ENCODE data around the gene MOB3C.

GRCh38 chr1:46603481-46603857 lies 13.1 kb downstream of the MOB3C start:
- TF ChIP-seq, protein P1, sequence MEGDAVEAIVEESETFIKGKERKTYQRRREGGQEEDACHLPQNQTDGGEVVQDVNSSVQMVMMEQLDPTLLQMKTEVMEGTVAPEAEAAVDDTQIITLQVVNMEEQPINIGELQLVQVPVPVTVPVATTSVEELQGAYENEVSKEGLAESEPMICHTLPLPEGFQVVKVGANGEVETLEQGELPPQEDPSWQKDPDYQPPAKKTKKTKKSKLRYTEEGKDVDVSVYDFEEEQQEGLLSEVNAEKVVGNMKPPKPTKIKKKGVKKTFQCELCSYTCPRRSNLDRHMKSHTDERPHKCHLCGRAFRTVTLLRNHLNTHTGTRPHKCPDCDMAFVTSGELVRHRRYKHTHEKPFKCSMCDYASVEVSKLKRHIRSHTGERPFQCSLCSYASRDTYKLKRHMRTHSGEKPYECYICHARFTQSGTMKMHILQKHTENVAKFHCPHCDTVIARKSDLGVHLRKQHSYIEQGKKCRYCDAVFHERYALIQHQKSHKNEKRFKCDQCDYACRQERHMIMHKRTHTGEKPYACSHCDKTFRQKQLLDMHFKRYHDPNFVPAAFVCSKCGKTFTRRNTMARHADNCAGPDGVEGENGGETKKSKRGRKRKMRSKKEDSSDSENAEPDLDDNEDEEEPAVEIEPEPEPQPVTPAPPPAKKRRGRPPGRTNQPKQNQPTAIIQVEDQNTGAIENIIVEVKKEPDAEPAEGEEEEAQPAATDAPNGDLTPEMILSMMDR (IDR thresholded peaks at IDR 0.05), result no peak
- TF ChIP-seq POLR2A (IDR thresholded peaks at IDR 0.05), result no peak
